ENCODE data around the gene MTARC2.

The MTARC2 gene

DNA sequence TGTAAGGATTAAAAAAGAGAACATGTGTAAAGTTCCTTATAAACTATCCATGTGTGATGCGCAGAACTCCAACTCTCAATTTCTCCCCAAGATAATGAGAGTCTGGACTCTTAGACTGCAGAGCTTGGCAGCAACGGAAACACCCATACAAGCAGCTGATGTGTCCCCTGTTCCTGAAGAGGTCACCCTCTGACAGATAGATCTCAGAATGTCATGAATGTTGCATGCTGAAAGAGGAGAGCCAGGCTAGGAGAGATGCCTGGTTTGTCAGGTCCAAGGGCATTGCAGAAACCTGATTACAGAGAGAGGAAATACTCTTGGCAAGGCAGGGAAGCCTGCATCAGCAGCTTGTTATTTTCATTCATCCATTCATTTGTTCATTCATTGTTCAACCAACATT is 62.8 kb downstream of the MTARC2 start:
- Histone ChIP-seq H3K9ac (ENCODE audit: insufficient read length, low read depth) (no peak overlapping the region), H3K27me3 (ENCODE audit: insufficient read depth, insufficient read length) (no peaks in the 10 kb centered on the region), H3K36me3 (ENCODE audit: insufficient read depth, insufficient read length, low read length) (peaks cover 23% of the 10 kb centered on the region), H3K4me3 (ENCODE audit: insufficient read length, low read depth) (no peak overlapping the region), H3K9me3 (ENCODE audit: insufficient read depth, low read length) (no peaks in the 10 kb centered on the region), H3K4me1 (ENCODE audit: insufficient read depth, insufficient read length) (no peaks in the 10 kb centered on the region)
- DNase-seq (ENCODE audit: low read depth, low spot score), result no peak
- TF ChIP-seq SUZ12 (IDR thresholded peaks at IDR 0.05; ENCODE audit: extremely low read depth, insufficient read depth, insufficient read length) (no peak), ZNF274 (IDR thresholded peaks at IDR 0.05; ENCODE audit: low read depth, low read length) (no peak), YY1 (IDR thresholded peaks at IDR 0.05; ENCODE audit: insufficient read depth, insufficient read length) (no peak)

DNA sequence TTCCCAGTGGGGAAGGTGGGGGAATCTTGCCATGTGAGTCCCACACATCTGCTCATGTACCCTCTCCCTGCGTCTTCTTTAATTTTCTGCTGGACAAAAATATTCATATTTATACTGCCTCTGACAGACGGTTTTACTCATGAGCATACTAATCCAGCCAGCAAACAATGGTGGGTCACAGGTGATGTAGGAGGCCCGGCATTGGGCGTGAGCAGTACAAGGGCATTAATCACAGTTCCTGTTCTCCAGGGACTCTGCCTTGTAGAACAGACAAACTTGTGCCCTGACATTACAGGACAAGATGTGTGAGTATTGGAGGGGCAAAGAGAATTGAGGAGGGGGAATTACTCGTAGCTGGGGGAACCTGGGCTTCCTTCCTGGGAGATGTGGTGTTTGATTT is 63.6 kb downstream of the MTARC2 start:
- Histone ChIP-seq H3K9me3 (ENCODE audit: insufficient read depth, low read length) (no peaks in the 10 kb centered on the region), H3K36me3 (ENCODE audit: insufficient read depth, insufficient read length, low read length) (peaks cover 15% of the 10 kb centered on the region), H3K4me1 (ENCODE audit: insufficient read depth, insufficient read length) (no peaks in the 10 kb centered on the region), H3K4me3 (ENCODE audit: insufficient read length, low read depth) (no peak overlapping the region), H3K27me3 (ENCODE audit: insufficient read depth, insufficient read length) (no peaks in the 10 kb centered on the region), H3K9ac (ENCODE audit: insufficient read length, low read depth) (no peak overlapping the region)
- no peak for DNase-seq (ENCODE audit: low read depth, low spot score)
- TF ChIP-seq YY1 (IDR thresholded peaks at IDR 0.05; ENCODE audit: insufficient read depth, insufficient read length) (no peak), SUZ12 (IDR thresholded peaks at IDR 0.05; ENCODE audit: extremely low read depth, insufficient read depth, insufficient read length) (no peak), ZNF274 (IDR thresholded peaks at IDR 0.05; ENCODE audit: low read depth, low read length) (no peak)

DNA sequence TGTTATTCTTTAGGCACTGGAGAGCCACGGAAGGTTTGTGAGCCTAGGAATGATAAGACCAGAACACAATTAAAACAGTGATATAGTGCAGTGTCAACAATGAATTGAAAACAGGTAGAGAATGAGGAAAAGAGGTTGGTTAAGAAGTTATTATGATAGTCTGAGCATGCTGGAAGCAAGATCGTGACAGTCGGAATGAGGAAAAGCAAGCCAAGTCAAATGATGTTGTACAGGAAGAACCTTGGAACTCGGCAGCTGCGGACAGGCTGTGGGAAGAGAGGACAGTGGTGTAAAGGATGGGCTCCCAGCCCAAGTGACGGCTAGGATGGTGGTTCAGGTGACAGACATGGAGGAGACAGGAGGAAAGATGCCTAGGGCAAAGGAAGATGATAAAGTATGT is 64.2 kb downstream of the MTARC2 start:
- peaks cover 15% of the 10 kb centered on the region for H3K36me3 ChIP-seq (ENCODE audit: insufficient read depth, insufficient read length, low read length)
- no peaks in the 10 kb centered on the region for H3K4me1 ChIP-seq (ENCODE audit: insufficient read depth, insufficient read length)
- no peak for TF ChIP-seq SUZ12 (IDR thresholded peaks at IDR 0.05; ENCODE audit: extremely low read depth, insufficient read depth, insufficient read length)
- TF ChIP-seq YY1 (IDR thresholded peaks at IDR 0.05; ENCODE audit: insufficient read depth, insufficient read length), result no peak
- TF ChIP-seq ZNF274 (IDR thresholded peaks at IDR 0.05; ENCODE audit: low read depth, low read length), result no peak
- DNase-seq (ENCODE audit: low read depth, low spot score), result no peak
- H3K4me3 ChIP-seq (ENCODE audit: insufficient read length, low read depth), result no peak overlapping the region
- H3K9ac ChIP-seq (ENCODE audit: insufficient read length, low read depth), result no peak overlapping the region
- no peaks in the 10 kb centered on the region for H3K27me3 ChIP-seq (ENCODE audit: insufficient read depth, insufficient read length)
- no peaks in the 10 kb centered on the region for H3K9me3 ChIP-seq (ENCODE audit: insufficient read depth, low read length)

DNA sequence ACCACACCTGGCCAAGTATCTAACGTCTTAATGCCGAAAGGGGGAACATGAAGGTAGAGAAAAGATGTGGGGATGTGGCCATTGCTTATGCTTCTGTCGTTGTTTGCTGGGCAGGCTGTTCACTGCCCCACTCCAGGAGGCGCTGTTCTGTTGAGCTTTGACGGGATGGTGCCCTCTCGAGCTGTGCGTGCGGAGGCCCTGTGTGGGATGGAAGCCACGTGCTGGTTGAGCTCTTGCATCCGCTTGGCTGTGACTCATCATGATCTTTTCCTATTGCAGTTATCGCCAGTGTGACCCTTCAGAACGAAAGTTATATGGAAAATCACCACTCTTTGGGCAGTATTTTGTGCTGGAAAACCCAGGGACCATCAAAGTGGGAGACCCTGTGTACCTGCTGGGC is 64.9 kb downstream of the MTARC2 start:
- TF ChIP-seq YY1 (IDR thresholded peaks at IDR 0.05; ENCODE audit: insufficient read depth, insufficient read length), result no peak
- TF ChIP-seq SUZ12 (IDR thresholded peaks at IDR 0.05; ENCODE audit: extremely low read depth, insufficient read depth, insufficient read length), result no peak
- peaks cover 15% of the 10 kb centered on the region for H3K36me3 ChIP-seq (ENCODE audit: insufficient read depth, insufficient read length, low read length)
- no peak overlapping the region for H3K4me3 ChIP-seq (ENCODE audit: insufficient read length, low read depth)
- no peaks in the 10 kb centered on the region for H3K27me3 ChIP-seq (ENCODE audit: insufficient read depth, insufficient read length)
- no peaks in the 10 kb centered on the region for H3K4me1 ChIP-seq (ENCODE audit: insufficient read depth, insufficient read length)
- no peak for DNase-seq (ENCODE audit: low read depth, low spot score)
- no peaks in the 10 kb centered on the region for H3K9me3 ChIP-seq (ENCODE audit: insufficient read depth, low read length)
- no peak overlapping the region for H3K9ac ChIP-seq (ENCODE audit: insufficient read length, low read depth)

DNA sequence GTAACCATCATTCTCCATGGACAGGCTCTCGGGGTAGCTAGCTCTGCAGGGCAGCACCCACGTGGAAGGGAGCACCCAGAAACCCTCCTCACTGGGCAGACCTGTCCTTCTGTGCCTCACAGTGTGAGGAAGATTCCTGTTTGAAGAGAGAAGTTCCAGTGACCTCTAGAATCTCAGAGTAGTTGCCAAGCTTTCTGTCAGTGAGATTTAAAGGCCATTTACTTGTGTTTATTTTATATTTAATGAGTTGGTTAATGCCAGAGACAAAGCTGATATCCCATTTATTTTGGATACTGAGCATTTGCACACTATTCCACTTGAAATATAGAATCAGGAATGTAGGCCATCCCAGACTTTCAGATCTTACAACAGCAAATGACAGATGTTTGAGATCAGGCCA is 67.3 kb downstream of the MTARC2 start:
- no peak for TF ChIP-seq ZNF274 (IDR thresholded peaks at IDR 0.05; ENCODE audit: low read depth, low read length)
- TF ChIP-seq SUZ12 (IDR thresholded peaks at IDR 0.05; ENCODE audit: extremely low read depth, insufficient read depth, insufficient read length), result no peak
- TF ChIP-seq YY1 (IDR thresholded peaks at IDR 0.05; ENCODE audit: insufficient read depth, insufficient read length), result no peak
- Histone ChIP-seq H3K9ac (ENCODE audit: insufficient read length, low read depth) (no peak overlapping the region), H3K36me3 (ENCODE audit: insufficient read depth, insufficient read length, low read length) (peaks cover 15% of the 10 kb centered on the region), H3K4me1 (ENCODE audit: insufficient read depth, insufficient read length) (no peaks in the 10 kb centered on the region), H3K4me3 (ENCODE audit: insufficient read length, low read depth) (no peak overlapping the region), H3K27me3 (ENCODE audit: insufficient read depth, insufficient read length) (no peaks in the 10 kb centered on the region), H3K9me3 (ENCODE audit: insufficient read depth, low read length) (no peaks in the 10 kb centered on the region)
- DNase-seq (ENCODE audit: low read depth, low spot score), result no peak

DNA sequence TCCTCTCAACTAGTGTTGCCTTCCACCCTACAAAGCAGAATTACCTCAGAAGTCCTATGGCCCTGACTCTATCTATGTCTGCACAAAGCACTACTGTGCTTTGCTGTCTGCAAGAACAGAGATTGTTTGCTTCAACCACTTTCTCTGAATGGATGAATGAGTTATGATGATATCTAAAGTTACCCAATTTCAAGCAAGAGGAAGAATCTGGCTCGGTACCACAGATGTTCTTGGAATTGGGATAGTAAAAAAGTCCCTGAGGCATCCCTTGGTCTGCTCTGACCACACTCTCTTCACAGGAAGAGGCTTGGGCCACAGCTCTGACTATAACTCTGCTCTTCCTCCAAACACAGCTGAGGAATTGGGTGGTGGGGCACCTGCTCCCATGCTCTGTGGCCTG is 69.8 kb downstream of the MTARC2 start:
- no peak overlapping the region for H3K9ac ChIP-seq (ENCODE audit: insufficient read length, low read depth)
- no peaks in the 10 kb centered on the region for H3K4me1 ChIP-seq (ENCODE audit: insufficient read depth, insufficient read length)
- TF ChIP-seq SUZ12 (IDR thresholded peaks at IDR 0.05; ENCODE audit: extremely low read depth, insufficient read depth, insufficient read length) (no peak), YY1 (IDR thresholded peaks at IDR 0.05; ENCODE audit: insufficient read depth, insufficient read length) (no peak), ZNF274 (IDR thresholded peaks at IDR 0.05; ENCODE audit: low read depth, low read length) (no peak)
- no peaks in the 10 kb centered on the region for H3K27me3 ChIP-seq (ENCODE audit: insufficient read depth, insufficient read length)
- peaks cover 8% of the 10 kb centered on the region for H3K36me3 ChIP-seq (ENCODE audit: insufficient read depth, insufficient read length, low read length)
- no peak overlapping the region for H3K4me3 ChIP-seq (ENCODE audit: insufficient read length, low read depth)
- H3K9me3 ChIP-seq (ENCODE audit: insufficient read depth, low read length), result no peaks in the 10 kb centered on the region
- DNase-seq (ENCODE audit: low read depth, low spot score), result no peak

DNA sequence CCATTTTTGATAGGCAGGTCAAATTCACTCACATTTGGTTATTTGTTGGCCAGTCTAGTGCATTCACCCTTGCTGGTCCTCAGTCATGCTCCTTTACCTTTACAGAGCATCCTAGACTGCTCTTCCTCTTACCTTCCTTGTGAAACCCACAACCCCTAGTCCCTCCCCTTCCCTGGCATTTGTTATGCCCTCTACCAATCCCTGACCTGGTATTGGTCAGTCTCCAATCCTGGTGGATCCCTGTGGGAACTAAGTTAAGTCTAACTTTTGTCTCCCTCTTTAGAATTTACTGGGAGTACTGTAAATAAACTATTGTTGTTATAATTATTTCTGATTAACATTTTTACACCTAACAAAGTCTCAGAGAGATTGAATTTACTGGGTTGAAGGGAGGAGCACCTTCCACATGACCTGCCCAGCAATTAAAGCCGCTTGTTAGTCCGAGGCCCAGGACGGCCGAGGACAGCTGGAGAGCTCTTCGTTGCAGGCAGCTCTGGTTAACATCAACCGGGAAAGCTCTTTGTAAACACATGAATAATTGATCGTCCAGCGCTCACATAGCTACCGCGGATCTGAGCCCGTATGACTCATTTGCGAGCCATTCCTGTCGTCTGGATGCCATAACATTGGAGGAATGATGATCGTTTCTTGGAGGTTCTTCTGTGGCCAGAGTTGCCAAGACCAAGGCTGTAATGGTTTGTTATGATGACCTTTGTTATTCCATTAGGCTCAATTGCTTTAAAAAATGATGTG is 70.5 kb downstream of the MTARC2 start:
- no peaks in the 10 kb centered on the region for H3K4me1 ChIP-seq (ENCODE audit: insufficient read depth, insufficient read length)
- no peaks in the 10 kb centered on the region for H3K27me3 ChIP-seq (ENCODE audit: insufficient read depth, insufficient read length)
- peaks cover 4% of the 10 kb centered on the region for H3K36me3 ChIP-seq (ENCODE audit: insufficient read depth, insufficient read length, low read length)
- no peak for TF ChIP-seq ZNF274 (IDR thresholded peaks at IDR 0.05; ENCODE audit: low read depth, low read length)
- no peak for TF ChIP-seq YY1 (IDR thresholded peaks at IDR 0.05; ENCODE audit: insufficient read depth, insufficient read length)
- no peak for TF ChIP-seq SUZ12 (IDR thresholded peaks at IDR 0.05; ENCODE audit: extremely low read depth, insufficient read depth, insufficient read length)
- no peaks in the 10 kb centered on the region for H3K9me3 ChIP-seq (ENCODE audit: insufficient read depth, low read length)
- DNase-seq (ENCODE audit: low read depth, low spot score), result peak; percentile 58
- H3K4me3 ChIP-seq (ENCODE audit: insufficient read length, low read depth), result no peak overlapping the region
- no peak overlapping the region for H3K9ac ChIP-seq (ENCODE audit: insufficient read length, low read depth)

Measured in NT2/D1 (cell line).